Left renal cortex interstitium (tissue), 4 donors: Measurements from ENCODE around the gene TTC21B. TPM values are rescaled to one million over a fixed set of nuclear protein-coding genes. Genes with fewer than 3 reads are reported as not detected.
"Not testable (repeated sequence)": the region's sequence is repeated elsewhere in the genome, so short reads cannot be mapped to it uniquely, and the experiment has no call there.

Source experiments
- DNase-seq, 4 donors: peaks; one replicate each; pipeline ENCODE4 v3.0.0-alpha.2; 2013; ENCODE audit warnings: low read depth in 4 of 4, low spot score in 2 of 4, missing footprints in 1 of 4
- polyA plus RNA-seq, 4 donors: library from polyadenylated mRNA; unstranded; fragments of 120-200 nt; gene quantifications; one replicate each; pipeline ENCODE4 v1.2.1, GENCODE V29; 2013; ENCODE audit not compliant: insufficient read length in 4 of 4

TTC21B gene
- polyA plus RNA-seq, 4 donors = 22.3 to 36.3 (median 31.1) TPM

- DNase-seq = no peak
Observed at GRCh38 chr2:165889158-165889557, 64.4 kb downstream of the TTC21B start.

DNA sequence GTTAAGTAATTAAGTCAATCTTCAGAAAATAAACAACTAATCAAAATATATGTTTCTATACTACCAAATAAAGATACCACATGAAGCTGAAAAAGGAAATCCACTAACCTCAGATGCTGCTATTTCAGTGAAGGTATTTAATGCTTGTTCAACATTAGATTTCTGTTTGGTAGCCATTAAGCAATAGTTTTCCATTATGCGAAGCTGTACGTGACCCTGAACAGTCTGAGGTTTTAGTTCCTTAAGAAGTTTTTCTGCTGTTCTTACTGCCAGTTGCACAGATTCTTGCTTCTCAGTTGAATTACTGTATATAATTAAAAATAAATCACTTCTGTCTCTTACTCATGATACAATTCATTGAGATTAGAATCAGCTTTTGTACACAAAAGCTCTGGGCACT lies 65.4 kb downstream of the TTC21B start:
- no peak for DNase-seq

DNA sequence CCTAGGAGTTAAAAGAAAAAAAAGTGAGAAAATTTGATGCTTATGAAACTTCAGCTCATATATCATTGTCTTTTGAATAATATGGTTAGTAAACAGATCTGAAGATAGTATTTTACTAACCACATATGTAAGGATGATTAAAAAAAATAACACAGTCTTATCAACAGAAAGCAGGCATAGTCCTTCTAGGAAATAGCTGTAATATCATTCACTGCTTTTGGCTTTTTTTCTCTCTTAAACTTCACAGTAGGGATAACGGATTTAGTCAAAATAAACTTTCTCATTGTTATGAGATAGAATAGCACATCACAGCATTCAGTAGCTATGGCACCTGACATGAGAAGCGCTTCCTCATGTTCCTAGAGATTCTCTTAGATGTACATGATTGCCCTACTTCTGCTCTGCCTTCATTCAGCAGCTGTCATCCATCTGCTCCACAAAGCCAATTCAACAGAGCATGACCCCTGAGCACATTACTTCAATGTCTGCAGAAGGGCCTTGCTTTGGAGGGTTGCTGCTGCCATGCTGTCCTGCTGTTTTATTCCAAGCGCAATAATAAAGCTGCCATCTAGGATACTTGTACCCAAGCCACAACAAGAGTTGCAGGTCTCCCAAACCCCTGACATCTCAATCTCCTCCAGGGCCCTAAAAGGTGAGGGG lies 67.0 kb downstream of the TTC21B start:
- no peak for DNase-seq

DNA sequence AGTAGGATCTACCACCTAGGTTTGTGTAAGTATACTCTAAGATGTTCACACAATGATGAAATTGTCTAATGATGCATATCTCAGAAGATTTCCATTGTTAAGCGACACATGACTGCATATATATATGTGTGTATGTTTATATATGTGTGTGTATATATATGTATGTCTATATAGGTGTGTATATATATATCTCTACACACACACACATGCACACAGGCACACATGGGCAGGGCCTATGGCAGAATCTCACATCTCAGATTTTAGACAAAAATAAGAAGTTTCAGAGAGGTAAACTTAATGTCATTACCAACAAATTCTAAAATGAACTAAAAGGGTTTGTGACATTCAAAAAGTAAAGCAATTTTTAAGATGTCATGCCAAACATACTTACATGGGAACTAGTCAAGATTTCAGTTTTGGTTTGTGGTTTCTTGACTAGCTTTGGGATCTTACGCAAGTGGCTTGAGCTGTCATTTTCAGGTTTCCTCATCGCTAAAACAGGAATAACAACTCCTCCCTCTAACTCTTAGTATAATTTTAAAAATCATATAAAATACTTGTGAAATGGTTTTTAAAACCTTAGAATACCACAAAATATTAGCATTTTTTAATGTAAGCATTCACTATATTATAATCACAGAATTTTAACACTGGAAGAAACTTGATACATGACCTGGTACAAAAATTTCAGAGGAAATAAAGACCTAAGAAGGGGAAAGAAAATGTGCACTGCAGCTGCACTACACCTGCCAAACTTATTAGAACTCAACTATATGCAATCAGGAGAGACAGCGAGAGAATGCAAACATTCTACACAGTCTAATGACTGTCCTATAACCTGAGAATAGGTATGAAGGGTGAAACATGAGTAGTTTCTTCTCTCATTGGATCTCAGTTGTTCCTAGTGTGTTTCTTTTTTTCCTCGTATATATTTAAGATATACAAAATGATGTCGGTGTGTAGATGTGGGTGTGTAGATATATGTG lies 75.7 kb downstream of the TTC21B start:
- DNase-seq = no peak

- no peak for DNase-seq
Observed at GRCh38 chr2:165876712-165877111, 76.9 kb downstream of the TTC21B start.

- DNase-seq = no peak
Observed at GRCh38 chr2:165876269-165876668, 77.3 kb downstream of the TTC21B start.

GRCh38 chr2:165874445-165875039 lies 79.0 kb downstream of the TTC21B start:
- peak in 2 of 4 donors; percentile 11 to 59 for DNase-seq

GRCh38 chr2:165872101-165872791 lies 81.3 kb downstream of the TTC21B start:
- no peak for DNase-seq

- no peak for DNase-seq
Observed at GRCh38 chr2:165871025-165871424, 82.6 kb downstream of the TTC21B start.

GRCh38 chr2:165870346-165870745 lies 83.2 kb downstream of the TTC21B start:
- no peak for DNase-seq

GRCh38 chr2:165868211-165868610 lies 85.4 kb downstream of the TTC21B start:
- peak in 2 of 4 donors; percentile 9 to 43 for DNase-seq

- no peak for DNase-seq
Observed at GRCh38 chr2:165864296-165864695, 89.3 kb downstream of the TTC21B start.

GRCh38 chr2:165863810-165864261 lies 89.7 kb downstream of the TTC21B start:
- DNase-seq = no peak

GRCh38 chr2:165861083-165861482 lies 92.5 kb downstream of the TTC21B start:
- not testable (repeated sequence) for DNase-seq

- not testable (repeated sequence) for DNase-seq
Observed at GRCh38 chr2:165859723-165860122, 93.9 kb downstream of the TTC21B start.

- DNase-seq = no peak
Observed at GRCh38 chr2:165857876-165858275, 95.7 kb downstream of the TTC21B start.

DNA sequence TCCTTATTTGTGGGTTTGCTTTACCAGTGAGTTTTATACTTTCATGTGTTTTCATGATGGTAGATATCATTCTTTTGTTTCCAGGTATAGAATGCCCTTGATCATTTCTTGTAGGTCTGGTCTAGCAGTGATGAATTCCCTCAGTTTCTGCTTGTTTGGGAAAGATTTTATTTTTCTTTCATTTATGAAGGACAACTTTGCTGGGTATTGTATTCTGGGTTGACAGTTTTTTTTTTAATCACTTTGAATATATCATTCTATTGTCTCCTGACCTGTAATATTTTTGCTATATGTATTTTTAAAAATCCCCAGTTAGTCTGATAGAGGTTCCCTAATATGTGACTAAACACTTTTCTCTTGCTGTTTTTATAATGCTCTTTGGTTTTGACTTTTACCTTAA lies 101.2 kb downstream of the TTC21B start:
- no peak for DNase-seq

DNA sequence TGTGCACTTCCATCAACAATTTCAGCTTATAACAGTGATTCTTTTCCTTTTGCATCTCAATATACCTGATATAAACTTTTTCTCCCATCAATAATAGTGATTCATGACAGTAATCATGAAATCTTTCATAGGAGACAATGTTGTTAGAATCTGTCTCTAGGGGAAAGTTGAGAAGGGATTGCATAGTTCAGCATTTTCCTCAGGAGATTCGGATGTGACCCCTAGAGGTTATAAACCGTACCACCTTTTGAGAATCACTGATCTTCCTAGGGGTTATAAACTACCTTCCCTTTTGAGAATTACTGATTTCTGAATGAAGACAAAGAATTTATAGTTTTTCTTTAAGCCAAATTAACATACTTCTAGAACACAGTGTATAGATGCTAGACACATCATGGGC lies 106.6 kb downstream of the TTC21B start:
- no peak for DNase-seq

- DNase-seq = no peak
Observed at GRCh38 chr2:165846056-165846455, 107.5 kb downstream of the TTC21B start.

DNA sequence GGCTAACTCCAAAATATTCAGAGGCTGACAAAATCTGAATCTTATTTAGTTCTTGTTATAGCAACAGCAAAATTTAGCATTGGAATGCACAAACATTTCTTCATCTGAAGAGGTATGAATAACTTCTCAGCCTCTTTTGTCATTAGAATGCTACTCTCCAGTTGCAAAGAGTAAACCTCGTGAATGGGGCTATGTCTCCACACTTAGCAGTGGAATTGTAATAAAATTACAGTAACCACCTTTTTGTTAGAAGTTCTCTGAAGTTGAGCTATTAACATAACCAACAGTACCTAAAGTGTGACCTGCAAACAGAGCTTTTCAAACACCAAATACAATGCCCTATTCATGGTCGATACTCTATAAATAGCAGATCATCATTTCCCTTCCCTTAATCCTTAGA lies 109.4 kb downstream of the TTC21B start:
- no peak for DNase-seq

DNA sequence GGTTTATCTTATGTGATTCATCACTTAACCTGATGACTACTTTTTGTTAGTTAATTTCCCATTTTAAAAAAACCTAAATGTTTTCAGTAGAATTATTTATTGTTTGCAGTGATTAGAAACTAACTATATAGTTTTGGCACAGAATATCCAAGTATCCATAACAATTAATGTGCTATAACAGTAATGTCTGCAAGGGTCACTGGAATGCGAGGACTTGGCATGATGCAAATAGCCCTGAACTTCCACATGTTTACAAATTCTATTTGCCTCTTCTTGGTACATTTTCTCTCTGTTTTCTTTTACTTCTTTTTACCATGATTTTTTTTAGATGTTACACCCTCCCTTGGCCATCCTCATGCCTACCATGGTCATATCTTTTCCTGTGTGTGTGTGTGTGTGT lies 110.2 kb downstream of the TTC21B start:
- no peak for DNase-seq
